HS-5 (cell line): ENCODE data around the gene CNOT9.

Experiments
- DNase-seq: peaks from one replicate; pipeline ENCODE4 v3.0.0-alpha.2; 2012; ENCODE audit warnings: low read depth

Gene CNOT9

DNA sequence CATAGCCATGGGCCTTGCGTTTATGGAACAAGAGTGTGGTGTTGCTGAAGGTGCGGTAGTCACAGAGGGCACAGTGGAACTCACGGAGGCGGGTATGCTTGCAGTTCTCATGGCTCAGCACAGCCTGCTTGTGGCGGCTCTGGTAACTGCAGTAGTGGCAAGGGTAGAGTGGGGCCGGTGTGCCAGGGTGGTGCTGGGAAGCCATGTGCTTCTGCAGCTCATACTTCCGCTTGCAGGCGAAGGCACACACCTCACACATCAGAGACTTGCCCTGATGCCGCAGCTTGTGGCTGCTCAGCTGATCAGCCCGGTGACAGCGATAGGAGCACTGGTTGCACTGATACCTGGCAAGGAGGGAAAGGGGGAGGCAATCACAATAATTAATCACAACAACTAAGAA lies 76.1 kb downstream of the CNOT9 start:
- DNase-seq: no peak

DNA sequence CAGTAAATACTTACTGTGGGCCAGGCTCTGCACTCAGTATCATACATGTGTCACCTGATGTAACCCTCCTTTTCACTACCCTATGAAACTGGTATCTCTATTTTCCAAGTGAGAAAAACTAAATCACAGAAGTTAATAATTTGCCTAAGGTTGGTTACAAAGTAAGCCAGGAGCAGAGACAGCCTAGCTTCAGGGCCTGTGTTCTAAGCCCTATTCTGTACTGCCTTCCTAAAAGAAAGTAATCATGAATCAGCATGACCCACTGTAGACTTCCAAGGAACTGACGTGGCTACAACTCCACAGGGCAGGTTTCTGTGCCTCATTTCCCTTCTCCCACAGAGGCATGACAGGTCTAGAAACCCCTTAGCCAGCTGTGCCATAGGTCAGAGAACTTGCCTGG lies 76.5 kb downstream of the CNOT9 start:
- DNase-seq: no peak
